Testis (tissue), 3 donors: ENCODE results near the gene TIMMDC1. TPM values are rescaled to one million over a fixed set of nuclear protein-coding genes. Genes with fewer than 3 reads are reported as not detected.

ENCODE experiments used
- DNase-seq: peaks from one replicate; pipeline ENCODE4 v3.0.0-alpha.2; 2019
- H3K27ac ChIP-seq, 2 donors: fragments of 200-600 bp; sonication (generic); one replicate each; pipeline ENCODE4 v1.5.1; 2019
- H3K27me3 ChIP-seq: fragments of 200-600 bp; sonication (generic); one replicate; pipeline ENCODE4 v1.5.1; 2019
- H3K36me3 ChIP-seq: fragments of 200-600 bp; sonication (generic); one replicate; pipeline ENCODE4 v1.5.1; 2017; ENCODE audit warnings: low read depth; ENCODE audit errors: missing control alignments
- H3K4me1 ChIP-seq: fragments of 200-600 bp; sonication (generic); one replicate; pipeline ENCODE4 v1.5.1; 2019
- H3K4me3 ChIP-seq, 2 donors: fragments of 200-600 bp; sonication (generic); one replicate each; pipeline ENCODE4 v1.5.1; 2017 to 2019
- H3K9me3 ChIP-seq: fragments of 200-600 bp; sonication (generic); one replicate; pipeline ENCODE4 v1.5.1; 2017
- POLR2A ChIP-seq: fragments of 450-650 bp; IDR thresholded peaks from one replicate; pipeline ENCODE4 v1.6.1; 2017; ENCODE audit warnings: antibody characterized with exemption, mild to moderate bottlenecking, moderate library complexity
- WGBS, 2 donors: methylation state at CpG; one replicate each; pipeline ENCODE4 v1.1.5; 2018; 5-methylcytosine and 5-hydroxymethylcytosine counted together
- intact Hi-C: fragments of 100-400 bp; cut with DNase I; formaldehyde crosslinking; loops from one replicate; pipeline ENCODE4 v1.15.1; 2023; ENCODE audit warnings: low total_unique reads
- polyA plus RNA-seq: library from polyadenylated mRNA; stranded (reverse); fragments of 350-450 nt; fragmentation: Illumina TruSeq; extraction: RNeasy Lipid Tissue Mini Kit (QIAGEN cat#74804); gene quantifications from one replicate; pipeline ENCODE4 v1.2.3, GENCODE V29; 2014; ENCODE audit warnings: low read depth, low replicate concordance; ENCODE audit not compliant: insufficient read depth
- total RNA-seq, 2 donors: library from RNA; depleted of rRNA; stranded (reverse); fragments of >200 nt; gene quantifications; one replicate each; pipeline ENCODE4 v1.2.3, GENCODE V29; 2016
- TF ChIP-seq, protein P1 (sequence below), 3 experiments: fragments of 450-650 bp in 2 of 3; fragments of 200-600 bp in 1 of 3; sonication (generic) in 1 of 3; IDR thresholded peaks; one replicate each; pipeline ENCODE4 v1.5.1; 2016 to 2019; ENCODE audit warnings: antibody characterized with exemption in 3 of 3, mild to moderate bottlenecking in 2 of 3, moderate library complexity in 1 of 3

Gene TIMMDC1
- total and polyA plus RNA-seq, 3 donors from 2014 or later, result 70.9 to 109 (median 81.4) TPM

DNA sequence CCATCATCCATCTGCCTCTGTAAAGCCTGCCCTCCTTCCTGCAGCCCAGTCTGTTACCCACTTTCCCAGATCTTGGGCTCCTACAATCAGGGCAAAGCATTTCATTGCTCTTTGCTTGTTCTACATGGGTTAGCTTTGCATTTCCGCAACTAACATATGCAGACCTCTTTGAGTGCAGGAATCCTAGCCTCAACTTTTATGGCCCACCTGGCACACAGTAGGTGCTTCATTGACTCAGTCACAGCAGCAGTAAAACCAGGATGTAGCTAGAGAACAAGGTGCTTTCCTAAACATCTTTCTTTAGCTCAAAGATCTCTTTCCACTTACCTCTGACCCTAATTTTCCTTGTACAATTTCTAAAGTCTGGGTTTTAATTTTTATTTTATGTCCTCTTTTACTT, 57.6 kb downstream of the TIMMDC1 start:
- no peak for TF ChIP-seq POLR2A
- TF ChIP-seq, protein P1, sequence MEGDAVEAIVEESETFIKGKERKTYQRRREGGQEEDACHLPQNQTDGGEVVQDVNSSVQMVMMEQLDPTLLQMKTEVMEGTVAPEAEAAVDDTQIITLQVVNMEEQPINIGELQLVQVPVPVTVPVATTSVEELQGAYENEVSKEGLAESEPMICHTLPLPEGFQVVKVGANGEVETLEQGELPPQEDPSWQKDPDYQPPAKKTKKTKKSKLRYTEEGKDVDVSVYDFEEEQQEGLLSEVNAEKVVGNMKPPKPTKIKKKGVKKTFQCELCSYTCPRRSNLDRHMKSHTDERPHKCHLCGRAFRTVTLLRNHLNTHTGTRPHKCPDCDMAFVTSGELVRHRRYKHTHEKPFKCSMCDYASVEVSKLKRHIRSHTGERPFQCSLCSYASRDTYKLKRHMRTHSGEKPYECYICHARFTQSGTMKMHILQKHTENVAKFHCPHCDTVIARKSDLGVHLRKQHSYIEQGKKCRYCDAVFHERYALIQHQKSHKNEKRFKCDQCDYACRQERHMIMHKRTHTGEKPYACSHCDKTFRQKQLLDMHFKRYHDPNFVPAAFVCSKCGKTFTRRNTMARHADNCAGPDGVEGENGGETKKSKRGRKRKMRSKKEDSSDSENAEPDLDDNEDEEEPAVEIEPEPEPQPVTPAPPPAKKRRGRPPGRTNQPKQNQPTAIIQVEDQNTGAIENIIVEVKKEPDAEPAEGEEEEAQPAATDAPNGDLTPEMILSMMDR (IDR thresholded peaks at IDR 0.05), result no peak
- Histone ChIP-seq H3K36me3 (no peaks in the 10 kb centered on the region), H3K9me3 (no peaks in the 10 kb centered on the region), H3K27ac (no peak overlapping the region), H3K27me3 (no peaks in the 10 kb centered on the region), H3K4me1 (no peaks in the 10 kb centered on the region), H3K4me3 (no peak overlapping the region)
- intact Hi-C loops, result no loop called here
- DNase-seq, result no peak
- 91 to 100% methylated on average over 1 of the region's 1 CpG for WGBS, 2 donors

DNA sequence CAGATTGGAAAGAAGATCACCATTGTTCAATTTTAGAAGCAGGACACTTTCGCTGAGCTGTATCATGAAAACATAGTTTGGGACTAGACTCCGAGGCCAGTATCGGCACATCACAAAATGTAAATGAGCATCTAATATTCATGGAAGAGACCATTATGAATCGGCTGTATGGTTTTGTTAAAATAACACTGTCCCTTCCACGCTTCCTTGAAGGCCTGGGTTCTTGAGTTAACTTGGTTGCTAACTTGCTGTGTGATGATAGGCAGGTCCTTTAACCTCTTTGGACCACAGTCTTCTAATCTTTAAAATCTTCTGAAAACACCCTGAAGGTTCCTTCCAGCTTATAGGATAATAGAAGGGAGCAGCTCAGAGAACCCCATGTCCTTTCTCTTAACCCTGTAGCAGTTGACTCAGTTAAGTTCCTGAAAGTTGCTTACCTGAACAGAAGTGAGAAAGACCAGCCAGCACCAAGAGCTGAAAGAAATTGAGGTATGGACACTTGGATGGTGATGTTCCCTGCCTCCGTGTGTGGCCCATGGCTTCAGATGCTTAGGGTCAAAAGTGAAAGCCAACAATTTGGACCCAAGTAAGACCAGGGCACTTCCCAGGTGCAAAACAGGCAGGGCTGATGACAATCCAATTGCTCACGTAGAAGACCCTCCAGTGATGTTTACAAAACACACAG, 59.0 kb downstream of the TIMMDC1 start:
- Histone ChIP-seq H3K9me3 (no peaks in the 10 kb centered on the region), H3K27ac (no peak overlapping the region), H3K27me3 (no peaks in the 10 kb centered on the region), H3K4me3 (no peak overlapping the region), H3K4me1 (no peaks in the 10 kb centered on the region), H3K36me3 (no peaks in the 10 kb centered on the region)
- intact Hi-C loops, result no loop called here
- TF ChIP-seq POLR2A, result no peak
- TF ChIP-seq, protein P1 (IDR thresholded peaks at IDR 0.05), result no peak
- DNase-seq, result no peak
- WGBS, 2 donors, result 91 to 93% methylated on average over 7 of the region's 7 CpGs

DNA sequence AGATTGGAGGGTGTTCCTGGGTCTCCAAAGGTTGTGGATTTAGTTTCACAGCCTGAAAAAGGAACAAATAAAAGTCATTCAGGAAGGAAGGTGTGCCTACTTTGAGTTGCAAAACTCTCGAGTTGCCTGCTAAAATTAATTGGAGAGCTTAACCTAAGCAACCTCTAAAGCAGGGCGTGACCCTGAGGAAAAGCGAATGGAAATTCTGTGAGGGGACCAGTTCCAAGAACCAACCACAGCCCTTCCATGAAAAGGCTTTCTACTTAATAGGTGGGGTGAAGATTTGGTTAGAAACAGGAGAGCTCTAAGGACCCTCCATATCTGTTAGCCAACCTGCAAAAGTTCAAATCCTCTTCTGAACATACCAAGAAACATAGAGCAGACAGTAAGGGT, 59.5 kb downstream of the TIMMDC1 start:
- Histone ChIP-seq H3K36me3 (no peaks in the 10 kb centered on the region), H3K4me1 (no peaks in the 10 kb centered on the region), H3K27ac (no peak overlapping the region), H3K9me3 (no peaks in the 10 kb centered on the region), H3K27me3 (no peaks in the 10 kb centered on the region), H3K4me3 (no peak overlapping the region)
- no peak for DNase-seq
- WGBS, 2 donors, result 84 to 86% methylated on average over 3 of the region's 3 CpGs
- no peak for TF ChIP-seq POLR2A
- TF ChIP-seq, protein P1 (IDR thresholded peaks at IDR 0.05), result no peak
- intact Hi-C loops, result no loop called here

DNA sequence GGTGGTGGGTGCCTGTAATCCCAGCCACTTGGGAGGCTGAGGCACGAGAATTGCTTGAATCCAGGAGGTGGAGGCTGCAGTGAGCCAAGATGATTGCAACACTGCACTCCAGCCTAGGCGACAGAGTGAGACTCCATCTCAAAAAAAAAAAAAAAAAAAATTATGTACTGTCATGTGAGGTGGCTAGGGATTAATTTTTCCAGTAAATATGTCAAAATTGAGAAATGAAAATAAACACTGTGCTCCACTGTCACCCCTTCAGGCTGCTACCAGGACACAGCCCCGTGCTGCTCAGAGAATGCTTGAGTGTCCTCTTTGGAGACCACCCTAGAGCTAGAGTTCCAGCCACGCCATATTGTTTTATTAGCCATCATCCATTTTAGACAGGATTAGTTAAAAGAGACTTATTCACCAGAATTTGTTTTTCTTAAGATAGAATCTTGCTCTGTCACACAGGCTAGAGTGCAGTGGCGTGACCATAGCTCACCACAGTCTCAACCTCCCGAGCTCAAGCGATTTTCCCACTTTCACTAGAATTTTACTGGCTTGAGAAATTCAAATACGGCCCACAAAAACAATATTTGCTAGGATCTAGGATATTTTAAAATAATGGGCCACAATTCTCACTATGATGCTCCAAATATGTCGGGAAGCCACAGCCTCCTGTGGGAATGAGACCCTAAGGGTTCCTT, 60.4 kb downstream of the TIMMDC1 start:
- intact Hi-C loops, result no loop called here
- Histone ChIP-seq H3K4me1 (no peaks in the 10 kb centered on the region), H3K27me3 (no peaks in the 10 kb centered on the region)

More for the DNA sequence above, 60.4 kb downstream of the TIMMDC1 start:
- H3K27ac ChIP-seq, result no peak overlapping the region
- H3K9me3 ChIP-seq, result no peaks in the 10 kb centered on the region
- DNase-seq, result no peak
- TF ChIP-seq, protein P1 (IDR thresholded peaks at IDR 0.05), result no peak
- no peak for TF ChIP-seq POLR2A
- no peaks in the 10 kb centered on the region for H3K36me3 ChIP-seq
- WGBS, 2 donors, result 91 to 95% methylated on average over 9 of the region's 9 CpGs
- no peak overlapping the region for H3K4me3 ChIP-seq
